ENCODE data around the gene TMEM184A.

The TMEM184A gene

DNA sequence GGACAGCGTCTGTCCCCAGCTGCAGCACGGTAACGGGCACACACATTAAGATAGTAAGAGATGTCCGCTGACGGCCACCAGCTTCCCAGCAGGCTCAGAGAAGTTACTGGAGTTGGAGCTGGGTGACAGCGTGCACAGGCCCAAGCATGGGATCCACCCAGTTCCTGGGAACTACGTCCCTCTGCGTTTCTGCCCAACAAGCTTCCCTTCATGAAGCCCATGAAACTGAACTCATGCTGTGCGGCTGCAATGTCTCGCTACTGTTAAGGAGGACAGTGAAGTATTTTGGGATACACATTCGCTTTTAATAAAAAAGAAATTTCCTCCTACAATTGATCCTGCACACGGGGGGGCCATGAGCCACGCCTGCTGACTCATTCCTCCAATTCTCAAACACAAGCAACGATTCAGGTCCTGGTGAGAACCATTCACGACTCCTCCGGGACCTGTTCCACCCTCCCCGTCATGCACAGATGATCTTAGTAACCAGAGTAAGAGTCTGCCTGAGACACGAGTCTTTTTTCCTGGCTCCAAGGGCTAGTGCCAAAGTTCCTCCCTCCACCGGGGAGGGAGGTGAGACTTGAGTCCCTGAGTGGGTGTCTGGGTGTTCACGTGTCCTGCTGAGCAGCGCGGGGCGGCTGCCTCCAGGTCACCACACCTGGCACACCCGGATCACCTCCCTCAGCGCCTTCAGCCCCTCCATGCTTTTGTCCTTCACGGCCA, 11.2 kb upstream of the TMEM184A start:
- no peak for DNase-seq

DNA sequence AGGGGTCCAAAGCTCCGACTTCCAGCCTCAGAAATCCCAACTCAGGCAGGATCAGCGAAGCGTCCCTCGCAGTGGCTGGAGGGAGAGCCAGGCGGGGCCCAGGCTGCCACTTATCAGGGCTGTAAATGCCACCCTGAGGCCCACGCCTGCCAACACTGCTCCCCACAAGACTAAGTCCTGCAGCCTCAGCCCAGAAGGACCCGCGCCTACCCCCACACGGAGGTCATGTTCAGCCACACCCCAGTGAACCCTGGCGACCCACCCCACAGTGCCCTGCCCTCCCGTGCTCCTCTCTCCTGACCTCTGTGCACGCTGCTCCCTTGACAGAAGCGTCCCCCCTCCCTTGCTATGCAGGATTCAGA, 10.7 kb upstream of the TMEM184A start:
- no peak for DNase-seq

DNA sequence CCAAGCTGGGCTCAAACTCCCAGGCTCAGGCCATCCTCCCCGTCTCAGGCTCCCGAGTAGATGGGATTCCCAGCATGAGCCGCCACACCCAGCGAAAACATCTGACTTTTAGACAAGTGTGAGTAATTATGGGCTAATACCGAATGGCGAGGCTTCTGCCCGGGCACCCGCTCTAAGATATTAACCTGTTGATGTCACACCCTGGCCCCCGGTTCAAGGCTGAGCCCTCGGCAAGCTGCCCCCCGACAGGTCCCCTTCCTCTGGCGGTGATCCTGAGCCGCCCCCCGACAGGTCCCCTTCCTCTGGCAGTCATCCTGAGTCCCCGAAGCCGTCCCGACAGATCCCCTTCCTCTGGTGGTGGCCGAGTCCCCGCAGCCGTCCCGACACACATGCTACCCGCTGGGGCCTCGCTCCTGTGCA, 8.6 kb upstream of the TMEM184A start:
- no peak for DNase-seq

DNA sequence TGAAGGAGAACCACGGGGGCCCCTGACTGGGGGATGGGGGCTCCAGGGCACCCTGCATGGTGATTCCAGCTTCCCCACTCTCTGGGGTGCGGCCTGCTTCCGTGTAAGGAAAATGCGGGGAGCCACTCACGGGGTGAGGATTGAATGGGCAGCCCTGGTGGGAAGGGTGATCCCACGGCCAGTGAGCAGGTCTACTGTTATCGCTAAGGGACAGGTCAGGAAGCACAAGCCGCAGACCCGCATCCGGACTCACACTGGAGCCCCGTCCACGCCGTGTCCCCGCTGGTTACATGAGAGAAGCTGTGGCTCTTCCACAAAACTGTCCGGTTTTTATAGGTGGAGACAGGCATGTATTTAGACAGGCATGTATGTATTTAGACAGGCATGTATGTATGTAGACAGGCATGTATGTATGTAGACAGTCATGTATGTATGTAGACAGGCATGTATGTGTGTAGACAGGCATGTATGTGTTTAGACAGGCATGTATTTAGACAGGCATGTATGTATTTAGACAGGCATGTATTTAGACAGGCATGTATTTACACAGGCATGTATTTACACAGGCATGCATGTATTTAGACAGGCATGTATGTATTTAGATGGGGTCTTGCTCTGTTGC, 8.1 kb upstream of the TMEM184A start:
- no peak for DNase-seq

DNA sequence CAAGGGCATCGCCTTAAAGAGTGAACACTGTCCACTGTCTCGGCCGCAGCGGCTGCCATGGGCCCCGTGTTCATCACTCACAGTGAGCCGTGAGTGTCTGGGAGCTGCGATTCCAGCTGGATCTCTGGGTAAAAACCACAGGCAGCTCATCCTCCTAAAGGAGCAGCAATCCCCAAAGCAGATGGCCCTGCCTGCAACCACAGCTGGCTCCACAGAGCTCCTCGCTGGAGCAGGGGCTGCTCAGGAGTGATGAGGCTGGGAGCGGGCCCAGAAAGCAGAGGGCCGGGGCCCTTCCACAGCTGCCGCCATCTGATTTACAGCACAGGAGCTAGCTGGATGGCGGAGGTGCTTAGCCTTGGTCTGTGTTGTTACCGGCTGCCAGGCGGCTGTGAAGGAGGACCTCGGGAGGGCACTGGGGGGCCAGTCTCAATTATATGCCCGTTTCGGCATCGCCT, 6.6 kb upstream of the TMEM184A start:
- DNase-seq: no peak

DNA sequence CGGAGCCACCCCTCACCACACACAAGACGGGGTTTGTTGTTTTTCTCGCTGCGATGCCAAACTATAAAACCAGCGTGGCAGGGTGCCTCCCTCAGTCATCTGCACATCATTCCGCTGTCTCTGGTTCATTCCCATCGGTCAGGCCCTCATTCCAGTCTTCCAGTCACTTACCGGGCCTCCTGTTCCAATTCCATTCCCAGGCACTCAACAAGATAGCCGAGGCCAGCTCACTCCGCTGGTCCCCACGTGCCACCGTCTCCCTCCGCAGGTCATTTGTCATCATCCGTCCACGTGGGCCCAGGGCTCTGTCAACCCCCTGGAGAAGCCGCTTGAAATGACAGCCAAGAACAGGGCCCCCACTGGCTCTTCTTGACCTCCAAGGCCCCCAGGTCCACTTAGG, 6.1 kb upstream of the TMEM184A start:
- DNase-seq: no peak

DNA sequence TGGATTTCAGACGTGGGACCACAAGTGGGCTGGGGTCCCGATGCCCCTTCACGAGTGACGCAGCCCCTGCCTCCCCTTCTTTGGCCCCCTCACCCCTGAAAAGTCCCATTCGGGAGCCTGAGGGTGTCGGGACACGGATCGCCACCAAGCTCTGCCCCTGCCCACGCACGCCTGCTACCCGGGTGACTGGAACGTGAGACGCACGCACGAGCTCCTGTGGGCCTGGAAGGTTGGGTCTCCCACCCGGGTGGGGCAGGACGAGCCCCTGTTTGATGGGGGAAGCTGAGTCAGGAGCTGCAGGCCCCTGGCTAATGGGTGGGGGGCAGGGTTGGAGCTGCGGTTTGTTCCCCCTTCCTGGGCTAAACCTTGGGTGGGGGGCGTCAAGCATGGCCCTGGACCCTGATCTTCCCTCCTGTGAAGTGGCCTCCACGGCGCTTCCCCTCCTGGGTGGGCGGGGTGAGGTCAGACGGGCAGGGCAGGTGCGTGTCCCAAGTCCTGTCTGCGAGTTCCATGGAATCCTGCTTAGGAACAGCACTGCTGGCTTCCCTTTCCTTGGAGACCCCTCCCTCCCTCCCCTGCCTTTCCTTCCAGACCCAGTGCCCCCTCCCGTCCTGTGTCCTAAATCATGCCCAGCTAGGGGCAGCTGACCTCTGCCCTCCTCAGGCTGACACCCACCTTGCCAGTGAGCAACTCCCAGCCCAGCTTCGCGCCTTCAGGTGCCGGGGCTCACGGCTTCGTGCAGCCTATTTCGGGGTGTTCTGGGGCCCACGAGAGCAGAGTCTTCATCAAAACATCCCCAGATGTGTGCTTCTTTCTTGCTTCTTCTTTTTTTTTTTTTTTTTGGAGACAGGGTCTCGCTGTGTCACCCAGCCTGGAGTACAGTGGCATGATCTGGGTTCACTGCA, 5.3 kb upstream of the TMEM184A start:
- DNase-seq: no peak

DNA sequence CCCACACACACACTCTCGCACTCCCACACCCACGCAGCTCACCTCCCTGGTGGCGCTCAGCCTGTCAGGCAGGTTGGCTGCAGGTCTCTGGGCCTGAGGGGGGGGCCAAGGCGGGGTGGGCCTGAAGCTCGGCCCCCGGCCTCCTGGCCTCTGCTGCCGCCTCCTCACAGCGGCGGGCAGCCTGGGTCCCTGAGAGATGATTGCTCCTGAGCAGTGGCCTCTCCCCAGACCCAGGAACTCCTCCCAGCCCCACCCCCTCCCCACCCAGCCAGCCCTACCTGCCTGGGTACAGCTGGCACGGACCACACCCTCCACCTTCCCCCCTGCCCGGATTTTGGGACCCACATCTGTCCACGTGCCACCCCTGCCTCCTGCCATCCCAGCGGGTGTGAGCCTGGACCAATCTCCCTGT, 4.6 kb upstream of the TMEM184A start:
- no peak for DNase-seq

DNA sequence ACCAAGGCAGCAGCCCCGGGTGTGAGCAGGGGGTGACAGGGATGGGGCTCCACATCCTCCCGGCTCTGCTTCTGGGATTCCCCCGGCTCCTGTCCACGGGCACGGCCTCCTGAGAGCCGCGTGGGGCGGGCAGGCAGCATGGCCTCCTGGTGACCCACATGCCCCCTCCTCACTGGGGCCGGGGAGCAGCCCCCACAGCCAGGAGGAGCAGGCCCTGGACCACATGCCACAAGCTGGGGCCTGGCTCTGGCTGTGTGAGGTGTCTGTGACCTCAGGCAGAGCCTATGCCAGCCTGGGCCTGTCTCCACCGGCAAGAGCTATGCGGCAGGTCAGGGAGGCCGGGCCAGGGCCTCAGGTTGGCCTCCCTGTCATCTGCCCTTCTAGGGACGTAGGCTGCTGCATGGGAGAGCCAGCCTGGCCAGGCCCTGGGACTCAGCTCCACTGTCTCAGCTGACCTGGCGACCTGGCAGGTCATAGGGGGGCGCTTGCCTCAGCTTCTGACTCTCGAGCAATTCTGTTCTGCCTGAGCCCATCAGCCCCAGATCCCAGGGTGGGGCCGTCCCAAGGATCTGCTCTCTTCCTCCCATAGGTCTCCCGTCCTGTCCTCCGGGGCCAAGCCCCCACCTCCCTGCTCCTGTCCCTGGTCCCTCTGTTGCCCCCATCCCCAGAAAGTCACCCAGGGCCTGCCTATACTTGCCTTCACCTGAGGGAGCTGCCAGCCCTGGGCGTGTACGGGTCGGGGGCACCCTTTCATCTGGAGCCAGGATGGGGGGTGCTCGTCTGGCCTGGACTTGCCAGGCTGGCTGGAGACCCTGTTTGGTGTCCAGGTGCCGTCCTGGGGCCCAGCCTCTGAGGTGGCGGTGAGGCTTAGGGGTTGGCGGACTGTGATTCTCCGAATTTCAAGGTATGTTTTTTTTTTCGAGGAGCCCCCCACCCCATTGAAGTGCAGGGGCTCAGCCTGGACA, 3.9 kb upstream of the TMEM184A start:
- no peak for DNase-seq

DNA sequence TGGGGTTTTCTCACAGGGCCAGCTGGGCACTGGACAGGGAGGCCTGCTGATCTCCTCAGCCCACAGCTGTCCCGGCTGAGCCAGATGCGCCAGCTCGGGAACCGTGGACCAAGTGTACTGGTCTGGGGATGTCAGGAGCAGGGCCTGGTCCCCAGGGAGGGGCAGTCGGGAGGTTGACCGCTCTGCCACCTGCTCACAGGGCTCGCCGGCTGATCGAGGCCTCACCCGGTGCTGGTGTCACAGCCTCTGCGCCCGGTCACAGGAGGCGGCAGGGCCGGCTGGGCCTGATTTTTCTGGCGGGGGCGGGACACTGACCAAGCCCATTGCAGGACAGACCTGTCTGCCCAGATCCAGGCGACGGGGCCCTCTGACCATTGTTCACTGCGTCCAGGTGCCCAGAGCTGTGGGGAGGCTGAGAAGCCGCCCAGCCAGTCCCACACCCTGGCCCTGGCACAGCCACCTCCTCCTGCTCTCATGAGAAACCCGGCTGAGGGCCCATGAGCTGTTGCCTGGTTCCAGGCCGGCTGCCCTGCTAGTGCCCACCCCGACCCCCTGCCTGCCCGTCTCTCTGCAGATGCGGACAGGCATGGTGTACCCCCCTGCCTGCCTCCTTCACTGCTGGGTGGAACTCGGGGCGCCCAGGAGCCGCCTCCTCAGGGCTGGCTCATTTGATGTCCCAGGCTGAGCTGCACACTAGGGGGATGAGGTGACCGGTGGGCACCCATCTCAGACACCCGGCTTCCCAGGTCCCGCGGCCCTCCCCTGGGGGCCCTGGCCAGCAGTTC, 3.0 kb upstream of the TMEM184A start:
- DNase-seq: no peak

DNA sequence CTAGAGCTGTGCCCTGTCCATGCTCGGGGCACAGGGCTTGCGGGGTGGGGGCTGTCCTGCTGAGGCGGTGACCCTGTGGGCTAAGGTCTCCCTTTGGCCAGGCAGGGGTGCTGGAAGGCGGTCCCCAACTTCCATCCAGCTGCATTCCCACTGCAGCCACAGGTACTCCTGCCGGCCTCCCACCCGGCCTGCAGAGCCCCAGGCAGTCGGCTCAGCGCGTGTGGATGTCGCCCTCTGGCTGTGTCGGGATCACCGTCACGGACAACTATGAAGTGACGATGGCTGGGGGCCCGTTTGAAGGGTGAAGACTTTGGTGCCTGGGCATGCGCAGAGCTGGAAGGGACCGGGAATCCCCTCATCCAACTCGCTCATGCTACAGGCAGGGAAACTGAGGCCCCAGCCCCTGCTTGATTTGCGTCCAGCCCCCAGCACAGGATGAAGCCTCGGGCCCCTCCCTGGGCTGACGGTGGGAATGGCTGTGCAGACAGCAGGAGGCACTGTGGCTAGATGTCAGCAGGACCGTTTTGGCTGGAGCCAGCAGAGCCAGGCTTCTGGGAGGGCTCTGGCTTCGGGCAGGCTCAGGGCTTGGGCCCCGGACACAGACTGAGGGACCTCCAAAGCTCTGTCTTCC, 2.3 kb upstream of the TMEM184A start:
- DNase-seq: no peak

DNA sequence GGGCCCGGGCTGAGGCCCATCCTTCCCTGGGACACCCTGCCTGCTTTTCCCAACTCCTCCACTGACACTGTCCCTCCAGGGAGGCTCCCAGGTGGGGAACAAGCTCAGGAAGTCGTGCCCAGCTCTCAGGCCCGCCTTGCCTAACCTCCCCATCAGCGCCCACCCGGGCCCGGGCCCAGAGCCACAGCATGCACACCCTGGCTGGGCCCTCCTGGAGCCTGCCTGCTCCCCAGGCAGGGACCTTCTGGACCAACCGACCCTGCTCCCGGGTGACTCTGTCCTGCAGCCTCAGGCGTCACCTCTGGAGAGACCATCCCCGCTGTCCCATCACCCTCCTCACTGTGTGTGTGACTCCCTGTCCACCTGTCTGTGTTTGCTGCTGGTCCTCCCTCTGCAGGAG, 1.8 kb upstream of the TMEM184A start:
- DNase-seq: no peak

DNA sequence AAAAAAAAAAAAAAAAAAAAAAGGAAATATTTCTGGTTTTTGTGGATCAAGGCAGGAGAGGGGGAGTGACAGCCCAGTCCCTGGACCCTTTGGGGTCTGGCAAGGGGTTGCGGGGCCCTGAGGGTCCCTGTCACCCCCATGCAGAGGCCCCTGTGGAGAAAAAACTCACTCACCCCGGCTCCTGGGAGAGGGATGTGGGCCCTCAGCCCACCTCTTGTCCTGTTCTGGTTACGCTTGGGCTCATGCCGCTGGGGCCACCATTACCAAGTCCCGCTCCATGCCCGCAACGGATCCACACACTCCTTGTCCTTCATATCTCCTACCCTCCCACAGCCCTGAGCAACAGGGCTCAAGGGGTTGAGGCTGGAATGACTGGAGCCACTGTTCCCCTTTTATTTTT, 1.0 kb upstream of the TMEM184A start:
- no peak for DNase-seq

DNA sequence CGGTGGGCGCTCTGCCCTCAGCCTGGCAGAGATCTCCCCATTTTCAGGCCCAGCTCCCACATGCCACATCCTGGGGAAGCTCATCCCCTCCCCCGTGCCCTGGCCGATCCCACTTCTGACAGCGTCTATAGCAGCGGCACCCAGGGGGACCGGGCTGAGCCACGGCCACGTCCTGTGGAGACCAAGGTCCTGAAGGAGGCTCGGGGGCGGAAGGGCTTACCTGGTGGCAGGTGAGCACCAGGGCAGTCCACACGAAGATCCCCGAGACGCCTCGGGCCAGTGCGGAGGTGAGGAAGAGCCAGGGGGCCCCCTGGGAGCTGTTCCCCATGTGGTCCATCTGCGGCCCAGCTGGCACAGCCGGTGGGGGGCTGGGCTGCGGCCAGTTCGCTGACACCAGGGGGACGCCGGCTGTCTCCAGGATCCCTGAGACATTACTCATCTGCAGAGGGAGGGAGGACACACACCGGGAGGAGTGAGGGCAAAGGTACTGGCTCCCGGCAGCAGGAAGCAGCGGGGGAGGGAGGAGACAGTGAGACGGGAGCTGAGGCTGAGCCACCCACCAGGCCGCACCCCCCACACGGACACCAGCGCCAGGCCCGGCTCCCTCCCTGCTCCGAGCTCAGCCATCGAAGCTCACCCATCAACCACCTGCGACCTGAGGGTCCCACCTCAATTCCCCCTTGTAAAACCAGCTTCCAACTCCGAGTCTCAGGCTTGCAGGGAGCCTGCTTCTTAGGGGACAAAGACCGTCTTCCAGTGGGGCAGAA, 776 bp downstream of the TMEM184A start:
- peak; percentile 91 for DNase-seq

DNA sequence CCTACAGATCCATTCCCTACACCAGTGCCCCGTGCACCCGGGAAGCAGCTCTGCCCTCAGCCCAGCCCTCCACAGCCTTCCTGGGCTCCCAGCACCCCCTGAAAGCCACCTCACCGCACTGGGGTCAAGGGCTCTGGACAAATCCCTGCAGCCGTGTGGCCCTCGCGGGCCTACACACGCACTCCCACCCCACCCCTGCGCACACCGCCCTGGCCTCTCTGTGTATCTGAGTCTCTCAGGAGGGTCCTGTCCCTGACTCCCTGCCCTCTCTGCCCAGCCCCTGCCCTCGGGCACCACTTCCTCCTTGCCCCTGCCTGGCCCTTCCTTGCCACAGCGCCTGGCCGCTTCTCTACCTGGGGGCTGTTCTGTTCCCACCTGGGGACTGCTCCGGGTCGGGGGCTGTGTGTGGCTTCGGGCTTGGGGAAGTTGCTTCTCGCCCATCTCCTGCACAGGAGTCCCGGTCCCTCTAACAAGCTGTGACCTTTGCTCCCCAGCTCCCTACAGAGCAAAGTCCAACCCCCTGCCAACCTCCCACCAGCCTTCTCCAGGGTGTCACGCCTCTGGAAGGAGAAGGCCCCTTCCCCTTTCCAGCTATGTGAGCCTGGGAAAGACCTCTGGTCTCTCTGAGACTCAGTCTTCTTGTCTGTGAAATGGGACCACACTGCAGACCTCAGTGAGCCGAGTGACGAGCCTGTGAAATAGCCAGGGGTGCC, 1.5 kb downstream of the TMEM184A start:
- no peak for DNase-seq

DNA sequence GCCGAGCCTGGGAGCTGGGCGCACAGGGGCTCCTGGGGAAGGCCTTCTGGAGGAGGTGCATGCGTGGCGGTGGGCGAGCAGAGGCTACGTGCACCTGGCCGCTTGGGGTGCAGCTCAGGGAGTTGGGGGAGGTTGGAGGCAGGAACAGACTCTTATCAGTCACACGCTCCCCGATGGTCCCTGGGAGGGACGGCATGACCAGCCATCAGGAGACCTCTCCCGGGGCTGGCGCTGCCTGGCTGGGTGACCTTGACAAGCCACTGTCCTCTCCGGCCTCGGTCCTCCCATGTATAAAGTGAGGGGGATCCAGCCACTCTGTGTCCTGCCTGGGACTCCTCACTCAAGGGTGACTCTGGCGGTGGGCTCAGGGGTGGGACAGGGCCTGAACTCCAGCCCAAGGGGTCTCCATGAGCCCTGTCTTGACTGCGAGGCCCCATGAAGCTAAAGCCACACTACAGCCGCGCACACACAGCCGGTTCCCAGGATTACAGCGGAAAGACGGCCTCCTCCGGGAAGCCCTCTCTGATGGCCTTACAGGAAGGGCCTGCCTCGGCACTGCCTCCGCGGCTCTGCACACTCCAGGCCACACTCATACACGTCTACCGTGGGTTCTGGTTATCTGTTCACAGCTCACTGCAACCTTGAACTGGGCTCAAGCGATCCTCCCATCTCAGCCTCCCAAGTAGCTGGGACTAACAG, 2.3 kb downstream of the TMEM184A start:
- no peak for DNase-seq

DNA sequence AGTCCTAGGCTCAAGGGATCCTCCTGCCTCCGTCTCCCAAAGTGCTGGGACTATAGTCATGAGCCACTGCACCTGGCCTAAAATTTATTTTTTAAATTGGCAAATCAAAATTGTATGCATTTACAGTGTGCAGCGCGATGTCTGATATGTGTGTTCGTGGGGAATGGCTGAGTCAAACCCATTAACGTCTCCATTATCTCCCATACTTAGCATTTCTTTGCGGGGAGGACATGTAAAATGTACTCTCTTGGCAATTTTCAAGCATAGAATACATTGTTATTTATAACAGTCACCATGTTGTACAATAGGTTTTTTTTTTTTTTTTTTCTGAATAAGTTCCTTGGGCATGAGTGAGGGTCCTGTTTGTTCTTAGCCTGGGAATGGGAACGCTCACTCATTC, 3.8 kb downstream of the TMEM184A start:
- no peak for DNase-seq

DNA sequence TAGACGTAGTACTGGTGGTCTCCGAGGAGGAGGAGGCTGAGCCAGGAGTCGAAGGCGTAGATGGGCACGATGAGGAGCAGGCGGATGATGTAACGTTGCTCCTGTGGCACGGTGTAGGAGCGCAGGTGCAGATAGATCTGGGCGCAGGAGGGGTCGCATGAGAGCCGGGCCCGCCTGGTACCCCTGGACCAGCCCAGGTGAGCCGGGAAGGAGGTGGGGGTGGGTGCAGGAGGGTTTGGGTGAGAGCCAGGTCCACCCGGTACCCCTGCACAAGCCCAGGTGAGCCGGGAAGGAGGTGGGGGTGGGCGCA, 5.2 kb downstream of the TMEM184A start:
- DNase-seq: no peak

Measured in NCI-H510A (cell line).